GM11168 (cell line): ENCODE data around the gene NKAP.
"Not testable (repeated sequence)": the region's sequence is repeated elsewhere in the genome, so short reads cannot be mapped to it uniquely, and the experiment has no call there.

Experiments used
- in situ Hi-C: fragments of 300-500 bp; cut with MboI; formaldehyde crosslinking; loops from one replicate; pipeline ENCODE4 v1.12.0; 2022; ENCODE audit warnings: low sequenced_read_pairs; ENCODE audit not compliant: unreplicated experiment

NKAP gene

DNA sequence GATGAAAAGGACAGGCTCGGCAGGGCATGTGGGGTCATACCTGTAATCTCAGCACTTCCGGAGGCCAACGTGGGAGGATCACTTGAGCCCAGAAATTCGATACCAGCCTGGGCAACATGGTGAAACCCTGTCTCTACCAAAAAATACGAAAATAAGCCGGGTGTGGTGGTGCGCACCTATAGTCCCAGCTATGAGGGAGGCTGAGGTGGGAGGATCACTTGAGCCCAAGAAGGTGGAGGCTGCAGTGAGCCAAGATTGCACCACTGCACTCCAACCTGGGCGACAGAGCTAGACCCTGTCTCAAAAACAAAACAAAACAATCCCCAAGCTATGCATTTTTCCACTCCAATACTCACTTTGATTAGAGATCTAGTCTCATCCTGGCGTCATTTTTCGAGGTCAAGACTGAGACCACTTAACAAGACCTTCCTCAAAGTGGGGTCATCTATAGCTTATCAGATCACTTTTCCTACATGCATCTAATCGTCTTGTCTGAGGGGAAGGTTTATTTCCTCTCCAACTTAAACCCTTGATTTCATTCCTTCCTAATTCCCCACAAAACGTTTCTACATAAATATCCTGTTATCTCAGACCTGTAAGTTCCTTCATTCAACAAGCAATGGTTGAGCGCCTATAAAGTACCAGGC lies 1.3 kb downstream of the NKAP start:
- in situ Hi-C loops, result no loop called here

GRCh38 chrX:119941336-119941735 lies 2.2 kb downstream of the NKAP start:
- in situ Hi-C loops, result no loop called here

- in situ Hi-C loops, result no loop called here
Observed at GRCh38 chrX:119935215-119935874, 8.2 kb downstream of the NKAP start.

- in situ Hi-C loops, result not testable (repeated sequence)
Observed at GRCh38 chrX:119922391-119922790, 21.2 kb downstream of the NKAP start.

GRCh38 chrX:119919835-119920585 lies 23.5 kb downstream of the NKAP start:
- in situ Hi-C loops, result no loop called here

- in situ Hi-C loops, result no loop called here
Observed at GRCh38 chrX:119917877-119918276, 25.7 kb downstream of the NKAP start.

DNA sequence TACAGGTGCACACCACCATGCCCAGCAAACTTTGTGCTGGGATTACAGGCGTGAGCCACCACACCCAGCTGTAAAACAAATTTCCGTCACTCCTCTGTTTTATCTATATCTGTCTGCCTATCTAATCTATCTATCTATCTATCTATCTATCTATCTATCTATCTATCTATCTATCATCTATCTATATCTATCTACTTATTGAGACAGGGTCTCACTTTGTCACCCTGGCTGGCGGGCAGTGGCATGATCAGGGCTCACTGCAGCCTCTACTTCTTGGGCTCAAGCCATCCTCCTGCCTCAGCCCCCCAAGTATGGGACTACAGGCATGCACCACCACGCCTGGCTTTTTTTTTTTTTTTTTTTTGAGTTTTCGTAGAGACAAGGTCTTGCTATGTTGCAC lies 27.2 kb downstream of the NKAP start:
- in situ Hi-C loops, result no loop called here

GRCh38 chrX:119900976-119901375 lies 42.6 kb downstream of the NKAP start:
- in situ Hi-C loops, result no loop called here

GRCh38 chrX:119899125-119899524 lies 44.4 kb downstream of the NKAP start:
- in situ Hi-C loops, result no loop called here

DNA sequence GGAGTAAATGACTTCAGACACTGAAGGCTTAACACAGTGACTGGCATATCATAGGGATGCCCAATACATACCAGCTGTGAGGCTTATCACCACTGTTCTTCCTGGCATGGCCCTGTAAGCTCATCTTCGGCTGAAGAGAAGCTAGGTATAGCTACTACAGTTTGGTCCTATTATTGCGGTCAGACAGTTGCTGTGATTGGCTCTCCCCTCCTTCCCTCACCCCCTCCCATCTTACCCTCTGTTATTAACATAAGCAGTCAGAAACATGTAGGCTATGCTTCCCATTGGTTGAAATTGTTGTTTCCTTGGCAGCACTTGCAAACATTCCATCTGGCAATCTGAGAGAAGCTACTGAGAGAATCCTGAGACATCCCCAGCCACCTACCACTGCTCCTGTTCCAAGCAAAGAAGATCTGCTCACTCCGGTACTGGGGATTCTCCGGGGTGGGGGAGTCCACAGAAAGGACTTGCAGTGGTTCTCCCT lies 47.7 kb downstream of the NKAP start, which contains the start of gene AKAP14:
AKAP14 (plus strand) TSS at position 51 of the 484 bp plus-strand sequence. CDS start 7,331 bp downstream, outside the sequence.
- in situ Hi-C loops, result no loop called here

DNA sequence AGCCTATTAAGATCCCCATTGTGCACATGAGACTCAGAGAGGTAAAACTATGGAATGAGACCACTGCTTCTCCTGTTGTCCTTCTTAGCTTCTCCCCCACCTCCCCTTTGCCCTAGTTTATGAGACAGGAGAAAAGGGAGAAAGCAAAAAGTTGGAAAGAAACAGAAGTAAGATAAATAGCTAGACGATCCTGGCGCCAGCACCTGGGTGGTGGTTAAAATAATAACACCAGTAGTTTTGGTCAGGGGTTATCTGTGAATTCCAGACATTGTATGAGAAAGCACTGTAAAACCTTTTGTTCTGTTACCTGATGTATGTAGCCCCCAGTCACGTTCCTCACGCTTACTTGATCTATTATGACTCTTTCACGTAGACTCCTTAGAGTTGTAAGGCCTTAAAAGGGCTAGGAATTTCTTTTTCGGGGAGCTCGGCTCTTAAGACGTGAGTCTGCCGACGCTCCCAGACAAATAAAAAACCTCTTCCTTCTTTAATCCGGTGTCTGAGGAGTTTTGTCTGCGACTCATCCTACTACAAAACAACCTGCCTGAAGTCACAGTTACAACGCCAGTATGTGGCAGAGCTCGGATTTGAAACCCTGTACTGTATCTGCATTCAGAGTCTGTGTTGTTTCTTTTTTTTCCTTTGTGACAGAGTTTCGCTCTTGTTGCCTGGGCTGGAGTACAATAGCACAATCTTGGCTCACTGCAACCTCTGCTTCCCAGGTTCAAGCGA lies 51.4 kb downstream of the NKAP start:
- in situ Hi-C loops, result not testable (repeated sequence)

DNA sequence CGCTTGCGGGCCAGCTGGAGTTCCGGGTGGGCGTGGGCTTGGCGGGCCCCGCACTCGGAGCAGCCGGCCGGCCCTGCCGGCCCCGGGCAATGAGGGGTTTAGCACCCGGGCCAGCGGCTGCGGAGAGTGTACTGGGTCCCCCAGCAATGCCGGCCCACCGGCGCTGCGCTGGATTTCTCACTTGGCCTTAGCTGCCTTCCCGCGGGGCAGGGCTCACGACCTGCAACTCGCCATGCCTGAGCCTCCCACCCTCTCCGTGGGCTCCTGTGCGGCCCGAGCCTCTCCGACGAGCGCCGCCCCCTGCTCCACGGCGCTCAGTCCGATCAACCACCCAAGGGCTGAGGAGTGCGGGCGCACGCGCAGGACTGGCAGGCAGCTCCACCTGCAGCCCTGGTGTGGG lies 52.9 kb downstream of the NKAP start:
- in situ Hi-C loops, result not testable (repeated sequence)

DNA sequence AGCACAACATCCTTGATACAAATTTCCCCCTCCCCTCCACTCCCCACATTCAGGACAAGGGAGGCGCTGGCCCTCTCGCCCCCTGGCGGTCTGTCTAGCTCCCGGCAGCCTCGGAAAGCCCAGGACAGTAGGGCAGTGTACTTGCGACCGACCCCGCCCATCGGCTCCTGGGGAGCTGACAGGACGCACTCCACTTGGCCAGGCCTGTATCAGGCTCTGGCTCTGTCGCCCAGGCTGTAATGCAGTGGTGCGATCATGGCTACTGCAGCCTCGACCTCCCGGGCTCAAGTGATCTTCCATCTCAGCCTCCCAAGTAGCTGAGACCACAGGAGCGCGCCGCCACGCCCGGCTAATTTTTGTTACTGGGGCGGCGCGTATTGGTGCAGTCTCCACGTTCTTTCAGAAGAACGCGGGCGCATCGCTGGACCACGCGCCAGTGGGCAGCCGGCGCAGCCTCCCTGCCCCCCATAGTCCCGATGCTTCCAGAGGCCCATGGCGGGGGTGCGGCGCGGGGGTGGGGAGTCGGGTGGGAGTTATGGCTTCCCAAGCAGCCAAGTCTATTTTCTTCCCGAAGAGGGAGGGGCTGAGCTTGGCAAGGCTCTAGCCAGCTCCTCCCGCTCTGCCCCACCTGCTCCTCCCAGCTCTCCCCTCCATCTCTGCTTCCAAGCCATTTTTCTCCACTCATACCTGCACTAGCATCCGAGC lies 55.7 kb downstream of the NKAP start:
- in situ Hi-C loops, result no loop called here

DNA sequence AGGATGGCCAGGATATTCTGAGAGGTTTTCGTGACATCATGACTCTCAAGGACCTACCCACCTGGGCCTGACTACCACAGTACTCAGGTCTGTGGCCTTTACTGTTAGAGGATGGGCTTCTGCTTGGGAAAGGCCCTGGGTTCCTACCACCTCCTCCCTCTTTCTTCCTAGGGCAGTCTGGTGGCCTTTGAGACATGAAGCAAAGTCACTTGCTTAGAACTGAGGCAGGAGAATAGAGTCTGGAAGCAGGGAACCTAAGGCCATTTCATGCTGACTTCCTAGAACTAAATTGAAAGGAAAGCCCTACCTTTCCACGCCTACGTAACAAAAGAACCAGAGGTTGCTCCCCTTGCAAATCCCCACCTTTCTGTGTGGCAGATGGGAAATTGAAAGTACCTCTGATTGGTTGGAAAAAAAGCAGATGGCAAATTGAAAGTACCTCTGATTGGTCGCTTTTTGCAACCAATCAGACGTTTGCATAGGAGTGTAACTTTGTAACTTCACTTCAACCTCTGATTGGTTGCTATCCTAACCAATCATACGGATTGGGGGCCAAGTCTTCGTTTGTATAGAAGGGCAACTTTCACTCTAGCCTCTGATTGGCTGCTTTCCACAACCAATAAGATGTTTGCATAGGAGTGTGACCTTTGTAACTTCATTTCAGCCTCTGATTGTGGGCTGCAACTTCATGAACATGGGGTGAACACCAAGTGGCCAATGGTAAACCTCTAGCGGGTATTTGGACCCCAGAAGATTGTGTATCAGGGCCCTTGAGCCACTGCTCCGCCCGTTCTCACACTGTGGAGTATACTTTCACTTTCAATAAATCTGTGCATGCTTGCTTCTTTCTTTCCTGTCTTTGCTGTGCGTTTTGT lies 57.8 kb downstream of the NKAP start:
- in situ Hi-C loops, result no loop called here

DNA sequence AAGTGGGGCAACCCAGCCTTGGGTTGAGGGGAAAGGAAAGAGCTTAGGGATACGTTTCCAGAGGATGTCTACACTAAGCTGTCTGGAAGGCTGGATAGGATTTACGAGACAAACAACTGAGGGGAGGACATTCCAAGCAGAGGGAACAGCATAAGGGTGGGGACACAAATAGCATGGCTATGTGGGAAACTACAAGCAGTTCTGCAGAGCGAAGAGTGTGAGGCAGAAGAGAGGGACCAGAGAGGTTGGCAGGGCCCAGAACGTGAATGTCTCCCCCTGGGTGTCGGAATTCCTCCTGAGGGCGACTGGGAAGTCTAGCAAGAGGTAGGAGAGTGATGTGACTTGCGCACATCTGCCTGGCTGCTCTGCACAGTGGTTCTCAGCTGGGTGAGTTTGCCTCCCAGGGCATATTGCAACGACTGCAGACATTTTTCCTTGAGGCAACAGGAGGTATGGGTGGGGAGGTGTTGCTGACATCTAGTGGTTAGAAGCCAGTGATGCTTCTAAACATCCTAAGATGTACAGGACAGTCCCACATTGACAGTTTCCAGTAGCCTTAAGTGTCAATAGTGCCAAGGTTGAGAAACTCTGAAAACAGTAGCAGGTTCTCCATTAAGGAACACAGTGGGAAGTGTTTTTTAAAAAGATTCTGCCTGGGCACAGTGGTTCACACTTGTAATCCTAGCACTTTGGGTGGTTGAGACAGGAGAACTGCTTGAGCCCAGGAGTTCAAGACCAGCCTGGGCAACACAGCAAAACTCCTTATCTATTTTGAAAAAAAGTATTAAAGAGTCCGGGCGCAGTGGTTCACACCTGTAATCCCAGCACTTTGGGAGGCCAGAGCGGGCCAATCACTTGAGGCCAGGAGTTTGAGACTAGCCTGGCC lies 62.8 kb downstream of the NKAP start:
- in situ Hi-C loops, result no loop called here

DNA sequence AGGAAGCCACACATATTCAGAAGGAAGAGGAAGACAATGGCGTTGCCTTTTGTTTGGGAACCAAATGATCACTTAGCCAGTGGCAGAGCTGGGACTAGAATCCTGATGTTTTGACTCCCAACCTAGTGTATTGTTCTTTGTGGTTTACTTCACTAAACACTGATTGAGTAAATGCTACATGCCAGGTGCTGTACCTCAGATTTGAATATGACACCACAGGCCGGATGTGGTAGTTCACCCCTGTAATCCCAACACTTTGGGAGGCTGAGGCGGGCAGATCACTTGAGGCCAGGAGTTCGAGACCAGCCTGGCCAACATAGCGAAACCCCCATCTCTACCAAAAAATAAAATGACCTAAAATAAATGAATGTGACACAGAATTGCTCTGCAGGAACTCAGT lies 63.5 kb downstream of the NKAP start:
- in situ Hi-C loops, result no loop called here

DNA sequence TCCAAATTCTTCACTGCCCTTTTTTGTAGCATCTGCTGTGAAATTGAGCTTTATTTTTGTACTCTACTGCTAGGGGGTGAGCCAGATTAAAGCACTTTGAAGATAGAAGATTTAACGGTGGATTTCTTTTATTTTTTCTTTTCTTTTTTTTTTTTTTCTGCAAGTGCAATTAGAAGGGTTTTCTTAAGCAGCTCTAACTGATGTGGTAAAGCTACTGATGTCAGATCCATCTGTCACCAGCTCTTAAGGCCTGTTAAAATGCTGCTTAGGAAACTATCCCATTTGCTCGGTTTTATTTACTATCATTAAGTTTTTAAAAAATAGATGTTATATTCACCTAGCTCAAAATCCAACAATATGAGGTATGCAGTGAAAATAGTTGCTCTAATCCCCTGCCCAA lies 64.8 kb downstream of the NKAP start:
- in situ Hi-C loops, result no loop called here
